NOMO-1 treated with DMSO at 0.1 percent for 48 hours (cell line): ENCODE results near the gene POLR2A.

Experiments
- DNase-seq: peaks from one replicate; lab custom pipeline; 2025; ENCODE audit not compliant: unreplicated experiment; lab: John Stamatoyannopoulos, UW

The POLR2A gene

GRCh38 chr17:7484067-7484918, at the start of gene POLR2A:
Gene POLR2A, plus strand, starts transcription at chr17:7484366.
- DNase-seq, result peak; percentile 94

DNA sequence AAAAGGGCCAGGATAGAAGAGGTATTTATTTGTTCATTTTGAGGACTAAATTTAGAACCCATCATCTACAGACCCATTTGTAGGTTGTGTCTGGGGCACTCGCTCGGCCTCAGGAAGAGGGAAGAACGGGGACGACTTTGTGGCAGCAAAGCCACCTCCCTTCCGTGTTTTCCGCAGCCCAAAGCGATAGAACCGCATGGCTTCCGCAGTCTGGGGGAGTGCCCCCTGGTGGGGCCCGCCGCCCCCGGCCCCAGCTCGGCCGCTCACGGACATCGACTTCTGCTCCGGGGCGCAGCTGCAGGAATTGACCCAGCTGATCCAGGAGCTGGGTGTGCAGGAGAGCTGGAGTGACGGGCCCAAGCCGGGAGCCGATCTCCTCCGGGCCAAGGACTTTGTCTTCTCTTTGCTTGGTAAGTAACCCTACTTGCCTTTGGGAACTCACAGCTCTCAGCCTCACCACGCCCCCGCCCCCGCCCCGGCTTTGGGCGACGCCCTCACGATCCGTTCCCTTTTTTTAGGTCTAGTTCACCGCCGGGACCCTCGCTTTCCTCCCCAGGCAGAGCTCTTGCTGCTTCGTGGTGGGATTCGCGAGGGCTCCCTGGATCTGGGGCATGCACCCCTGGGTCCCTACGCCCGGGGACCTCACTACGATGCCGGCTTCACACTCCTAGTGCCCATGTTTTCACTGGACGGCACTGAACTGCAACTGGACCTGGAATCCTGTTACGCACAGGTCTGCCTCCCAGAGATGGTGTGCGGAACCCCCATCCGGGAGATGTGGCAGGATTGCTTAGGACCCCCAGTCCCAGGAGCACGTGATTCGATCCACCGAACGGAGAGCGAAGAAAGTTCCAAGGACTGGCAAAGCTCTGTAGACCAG, 48.2 kb upstream of the POLR2A start:
- peak; percentile 71 for DNase-seq

- peak; percentile 70 for DNase-seq
Measured at GRCh38 chr17:7436556-7437368, 47.4 kb upstream of the POLR2A start.

DNA sequence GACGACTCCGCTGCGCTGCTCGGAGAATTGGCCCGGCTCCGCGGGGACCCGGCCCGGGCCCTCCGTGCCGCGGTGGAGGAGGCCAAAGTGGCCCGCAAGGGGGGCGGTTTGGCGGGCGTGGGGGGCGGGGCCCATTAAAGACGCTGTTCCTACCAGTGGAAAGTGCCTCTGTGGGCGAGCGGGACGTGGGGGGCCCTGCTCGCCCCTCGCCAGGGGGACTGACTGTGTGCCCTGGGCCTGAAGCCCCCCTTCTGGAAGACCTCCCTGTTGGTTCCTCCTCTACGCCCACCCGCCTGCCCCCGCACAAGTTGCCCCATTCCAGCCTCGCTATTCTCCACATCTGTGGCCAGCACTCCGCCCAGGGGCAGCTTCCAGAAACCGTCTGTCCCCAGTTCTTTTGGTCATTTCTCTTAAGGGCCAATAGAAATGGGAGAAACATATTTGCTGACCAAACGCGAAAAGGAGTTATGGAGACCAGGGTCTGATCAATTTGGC, 46.8 kb upstream of the POLR2A start:
- no peak for DNase-seq

- peak; percentile 54 for DNase-seq
Measured at GRCh38 chr17:7437950-7438614, 46.1 kb upstream of the POLR2A start.

DNA sequence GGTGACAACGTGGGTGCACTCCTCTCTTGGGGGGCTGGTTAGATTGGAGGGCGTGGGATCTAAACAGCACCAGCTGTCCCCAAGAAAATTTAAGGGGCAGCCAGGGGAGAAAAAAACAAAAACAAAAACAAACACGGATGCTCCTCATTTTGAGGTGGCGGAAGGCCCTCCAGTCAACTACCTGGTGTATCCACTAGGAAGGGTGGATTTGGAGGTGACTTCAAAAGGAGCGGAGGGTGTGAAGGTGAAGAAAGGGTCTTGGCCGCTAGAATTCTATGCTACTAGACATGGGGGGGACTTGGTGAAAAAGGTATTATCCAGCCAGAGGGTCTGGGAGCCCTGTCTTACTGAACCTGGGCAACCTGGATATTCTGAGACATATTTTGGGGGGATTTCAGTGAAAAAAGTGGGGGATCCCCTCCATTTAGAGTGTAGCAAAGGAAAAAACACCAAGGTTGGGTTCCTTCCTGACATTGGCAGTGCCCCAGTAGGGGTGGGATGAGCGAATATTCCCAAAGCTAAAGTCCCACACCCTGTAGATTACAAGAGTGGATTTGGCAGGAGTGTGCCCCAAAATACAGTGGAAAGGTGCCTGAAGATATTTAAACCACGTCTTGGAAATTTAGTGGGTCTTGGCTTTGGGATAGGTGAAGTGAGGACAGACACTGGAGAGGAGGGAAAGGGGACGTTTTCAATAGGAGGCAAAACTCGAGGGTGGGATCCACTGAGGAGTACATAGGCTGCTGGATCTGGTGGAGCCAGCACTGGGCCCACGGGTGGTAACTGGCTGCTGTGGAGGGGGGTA, 45.3 kb upstream of the POLR2A start:
- no peak for DNase-seq

DNA sequence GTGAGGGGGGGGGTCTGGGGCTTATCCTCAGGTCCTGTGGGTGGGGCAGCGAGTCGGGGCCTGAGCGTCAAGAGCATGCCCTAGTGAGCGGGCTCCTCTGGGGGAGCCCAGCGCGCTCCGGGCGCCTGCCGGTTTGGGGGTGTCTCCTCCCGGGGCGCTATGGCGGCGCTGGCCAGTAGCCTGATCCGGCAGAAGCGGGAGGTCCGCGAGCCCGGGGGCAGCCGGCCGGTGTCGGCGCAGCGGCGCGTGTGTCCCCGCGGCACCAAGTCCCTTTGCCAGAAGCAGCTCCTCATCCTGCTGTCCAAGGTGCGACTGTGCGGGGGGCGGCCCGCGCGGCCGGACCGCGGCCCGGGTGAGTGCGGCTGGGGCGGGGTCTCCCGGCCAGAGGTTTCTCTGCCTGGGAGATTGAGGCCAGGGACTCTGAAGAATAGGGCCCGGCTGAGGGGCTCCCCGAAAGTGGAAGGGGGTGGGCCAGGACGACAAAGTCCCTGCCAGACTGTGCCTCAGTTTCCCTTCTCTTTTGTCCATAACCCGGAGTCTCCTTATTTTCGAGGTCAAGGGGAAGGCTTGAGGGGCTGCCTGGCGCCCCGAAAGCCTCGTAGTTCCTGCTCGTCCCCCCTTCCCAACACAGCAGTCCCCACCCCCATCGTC, 44.6 kb upstream of the POLR2A start, which contains the start of gene FGF11:
Gene FGF11 (plus strand): TSS at position 51 of the 651 bp plus-strand sequence. CDS start 109 bp downstream, at position 160.
- no peak for DNase-seq

DNA sequence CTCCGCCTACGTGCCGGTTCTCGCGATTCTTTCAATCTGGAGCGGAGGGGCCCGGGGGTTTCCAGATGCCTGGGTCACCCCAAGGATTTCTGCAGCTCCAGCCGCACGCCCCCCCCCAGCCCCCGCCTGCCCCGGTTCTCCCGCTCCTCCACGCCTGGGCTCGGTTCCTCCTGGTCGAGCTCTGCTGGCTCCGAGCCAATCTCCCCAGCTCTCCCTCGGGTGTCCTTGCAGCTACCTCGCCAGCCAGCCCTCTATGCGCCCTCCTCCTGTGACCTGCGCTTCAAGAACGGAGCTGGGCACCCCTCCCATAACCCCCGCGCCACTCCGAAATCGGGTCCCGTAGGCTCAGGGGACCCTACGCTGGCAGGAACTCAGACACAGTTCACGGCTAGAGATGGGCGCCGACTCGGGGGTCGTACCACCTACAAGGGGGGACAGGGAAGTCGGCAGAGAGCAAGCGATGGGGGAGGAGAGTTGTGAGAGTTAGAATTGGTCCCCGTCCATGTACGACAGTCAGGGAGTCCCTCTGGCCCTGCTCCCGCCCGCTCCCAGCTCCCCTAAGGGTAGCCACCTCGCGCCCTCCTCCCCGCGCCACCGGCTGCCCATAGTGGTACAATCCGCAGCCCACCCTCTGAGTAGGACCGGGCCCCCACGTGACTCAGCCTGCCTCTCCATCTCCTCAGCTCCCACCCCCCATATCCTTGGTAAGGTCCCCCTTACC, 43.9 kb upstream of the POLR2A start:
- DNase-seq, result no peak

DNA sequence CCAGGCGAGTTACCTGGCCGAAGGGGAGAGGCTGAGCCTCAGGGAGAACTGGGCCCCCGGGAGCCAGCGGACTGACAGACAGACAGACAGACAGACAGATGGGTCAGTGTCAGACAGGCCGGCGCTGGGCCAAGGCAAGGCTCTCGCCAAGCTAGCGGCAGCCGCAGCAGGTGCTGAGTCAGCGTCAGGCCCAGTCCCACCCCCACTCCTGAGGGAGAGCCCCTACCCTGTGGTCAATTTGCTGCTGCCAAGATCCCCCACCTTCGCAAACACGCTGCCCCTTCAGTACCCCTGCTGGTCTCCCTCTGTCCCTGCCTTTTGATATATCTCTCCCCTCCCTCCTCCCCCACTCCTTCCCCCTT, 43.4 kb upstream of the POLR2A start:
- DNase-seq, result no peak

- no peak for DNase-seq
Measured at GRCh38 chr17:7441266-7441665, 42.9 kb upstream of the POLR2A start.

- no peak for DNase-seq
Measured at GRCh38 chr17:7442142-7442541, 42.0 kb upstream of the POLR2A start.

- DNase-seq, result no peak
Measured at GRCh38 chr17:7443499-7444485, 40.4 kb upstream of the POLR2A start.

GRCh38 chr17:7444682-7445618, 39.2 kb upstream of the POLR2A start, which contains the start of gene CHRNB1:
Gene CHRNB1, plus strand, starts transcription at chr17:7445061. Its CDS starts 67 bp downstream, at chr17:7445128.
- DNase-seq, result no peak

DNA sequence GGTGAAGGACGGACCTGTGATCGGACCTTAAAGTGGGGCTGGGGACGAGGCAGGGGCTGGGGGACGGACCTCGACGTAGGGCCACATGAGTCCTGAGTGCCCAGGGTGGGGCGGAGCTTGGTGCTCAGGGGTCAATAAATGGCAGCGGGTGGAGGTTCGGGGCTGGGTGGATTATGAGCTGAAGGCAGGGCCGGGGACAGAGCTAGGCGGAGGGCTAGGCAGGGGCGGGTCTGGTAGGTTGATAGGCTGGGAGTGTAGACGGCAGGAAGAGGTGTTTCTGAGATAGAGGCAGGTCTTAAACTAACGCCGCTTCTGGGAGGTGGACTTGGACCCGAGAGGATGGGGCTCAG, 38.6 kb upstream of the POLR2A start:
- DNase-seq, result no peak

GRCh38 chr17:7448461-7448860, 35.7 kb upstream of the POLR2A start:
- no peak for DNase-seq

DNA sequence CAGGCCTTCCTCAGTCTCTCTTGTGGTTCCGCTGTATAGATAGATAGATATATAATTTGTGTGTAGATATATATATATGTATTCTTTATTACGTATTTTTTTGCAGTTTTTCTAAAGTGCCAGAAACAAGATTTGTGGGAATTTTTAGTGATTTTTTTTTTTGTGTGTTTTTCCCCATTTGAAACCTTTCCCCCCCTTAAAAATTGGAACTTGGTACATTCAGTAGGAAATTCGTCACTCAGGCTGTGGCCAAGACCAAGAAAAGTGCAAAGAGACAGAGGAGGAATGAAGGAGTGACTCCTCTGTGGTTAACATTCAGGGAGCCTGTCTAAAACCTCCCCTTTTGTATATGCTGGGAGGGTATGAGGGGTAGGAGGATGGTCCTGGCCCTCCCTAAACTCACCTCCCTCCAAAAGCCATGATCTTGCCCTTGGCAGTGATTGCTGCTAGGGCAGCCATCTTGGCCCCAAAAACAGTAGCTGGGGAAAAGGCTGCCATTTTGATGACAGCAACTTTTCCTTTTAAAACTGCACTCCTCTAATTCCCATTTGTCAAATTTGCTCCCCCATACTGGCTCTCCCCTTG, 24.1 kb upstream of the POLR2A start:
- no peak for DNase-seq
